ENCODE measurements around the gene FOXJ1. TPM values are rescaled to one million over a fixed set of nuclear protein-coding genes. Genes with fewer than 3 reads are reported as not detected.

FOXJ1 gene
- total RNA-seq, 1 donor from 2014 or later, result 2.1 TPM

DNA sequence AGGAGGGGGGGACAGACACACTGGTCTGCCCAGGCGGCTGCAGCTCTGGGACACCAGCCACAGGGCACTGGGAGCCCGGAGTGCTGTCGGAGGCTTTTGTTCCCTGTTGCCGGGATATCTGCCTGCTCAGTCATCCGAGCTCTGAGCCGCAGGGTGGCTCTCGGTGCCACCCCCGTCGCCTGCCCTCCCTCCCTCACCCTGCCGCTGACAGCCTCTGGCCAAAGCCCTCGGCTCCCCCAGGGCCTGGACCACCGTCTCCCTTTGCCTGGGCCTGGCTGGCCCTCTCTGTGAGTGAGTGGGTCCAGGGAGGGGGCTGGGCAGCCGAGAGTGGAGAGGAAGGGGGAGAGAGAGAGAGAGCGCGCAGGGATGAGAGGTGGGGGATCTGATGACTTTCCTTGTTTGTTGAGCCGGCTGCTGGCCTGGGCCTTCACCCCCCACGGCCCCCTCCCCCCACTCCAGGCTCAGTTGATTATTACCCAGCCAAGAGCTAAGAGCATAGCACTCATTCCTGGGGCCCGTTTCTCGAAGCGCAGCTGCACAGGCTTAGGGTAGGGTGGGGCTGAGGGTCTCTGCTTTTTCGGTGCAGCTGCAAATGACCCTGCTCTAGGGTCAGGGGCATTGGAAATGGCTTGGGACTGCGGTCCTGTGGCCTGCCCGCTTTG, 2.7 kb downstream of the FOXJ1 start:
- Mint-ChIP-seq H3K27me3 (ENCODE audit: unreplicated experiment) (peaks cover 26% of the 10 kb centered on the region), H3K36me3 (ENCODE audit: low read depth, unreplicated experiment) (peaks cover 10% of the 10 kb centered on the region), H3K4me3 (ENCODE audit: unreplicated experiment) (no peak overlapping the region), H3K27ac (ENCODE audit: unreplicated experiment) (no peak overlapping the region), H3K4me1 (ENCODE audit: unreplicated experiment) (peaks cover 44% of the 10 kb centered on the region), H3K9me3 (ENCODE audit: unreplicated experiment) (no peaks in the 10 kb centered on the region)
- TF ChIP-seq, protein P1, sequence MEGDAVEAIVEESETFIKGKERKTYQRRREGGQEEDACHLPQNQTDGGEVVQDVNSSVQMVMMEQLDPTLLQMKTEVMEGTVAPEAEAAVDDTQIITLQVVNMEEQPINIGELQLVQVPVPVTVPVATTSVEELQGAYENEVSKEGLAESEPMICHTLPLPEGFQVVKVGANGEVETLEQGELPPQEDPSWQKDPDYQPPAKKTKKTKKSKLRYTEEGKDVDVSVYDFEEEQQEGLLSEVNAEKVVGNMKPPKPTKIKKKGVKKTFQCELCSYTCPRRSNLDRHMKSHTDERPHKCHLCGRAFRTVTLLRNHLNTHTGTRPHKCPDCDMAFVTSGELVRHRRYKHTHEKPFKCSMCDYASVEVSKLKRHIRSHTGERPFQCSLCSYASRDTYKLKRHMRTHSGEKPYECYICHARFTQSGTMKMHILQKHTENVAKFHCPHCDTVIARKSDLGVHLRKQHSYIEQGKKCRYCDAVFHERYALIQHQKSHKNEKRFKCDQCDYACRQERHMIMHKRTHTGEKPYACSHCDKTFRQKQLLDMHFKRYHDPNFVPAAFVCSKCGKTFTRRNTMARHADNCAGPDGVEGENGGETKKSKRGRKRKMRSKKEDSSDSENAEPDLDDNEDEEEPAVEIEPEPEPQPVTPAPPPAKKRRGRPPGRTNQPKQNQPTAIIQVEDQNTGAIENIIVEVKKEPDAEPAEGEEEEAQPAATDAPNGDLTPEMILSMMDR (IDR thresholded peaks at IDR 0.05; ENCODE audit: unreplicated experiment), result no peak
- no peak for DNase-seq (ENCODE audit: low spot score)

DNA sequence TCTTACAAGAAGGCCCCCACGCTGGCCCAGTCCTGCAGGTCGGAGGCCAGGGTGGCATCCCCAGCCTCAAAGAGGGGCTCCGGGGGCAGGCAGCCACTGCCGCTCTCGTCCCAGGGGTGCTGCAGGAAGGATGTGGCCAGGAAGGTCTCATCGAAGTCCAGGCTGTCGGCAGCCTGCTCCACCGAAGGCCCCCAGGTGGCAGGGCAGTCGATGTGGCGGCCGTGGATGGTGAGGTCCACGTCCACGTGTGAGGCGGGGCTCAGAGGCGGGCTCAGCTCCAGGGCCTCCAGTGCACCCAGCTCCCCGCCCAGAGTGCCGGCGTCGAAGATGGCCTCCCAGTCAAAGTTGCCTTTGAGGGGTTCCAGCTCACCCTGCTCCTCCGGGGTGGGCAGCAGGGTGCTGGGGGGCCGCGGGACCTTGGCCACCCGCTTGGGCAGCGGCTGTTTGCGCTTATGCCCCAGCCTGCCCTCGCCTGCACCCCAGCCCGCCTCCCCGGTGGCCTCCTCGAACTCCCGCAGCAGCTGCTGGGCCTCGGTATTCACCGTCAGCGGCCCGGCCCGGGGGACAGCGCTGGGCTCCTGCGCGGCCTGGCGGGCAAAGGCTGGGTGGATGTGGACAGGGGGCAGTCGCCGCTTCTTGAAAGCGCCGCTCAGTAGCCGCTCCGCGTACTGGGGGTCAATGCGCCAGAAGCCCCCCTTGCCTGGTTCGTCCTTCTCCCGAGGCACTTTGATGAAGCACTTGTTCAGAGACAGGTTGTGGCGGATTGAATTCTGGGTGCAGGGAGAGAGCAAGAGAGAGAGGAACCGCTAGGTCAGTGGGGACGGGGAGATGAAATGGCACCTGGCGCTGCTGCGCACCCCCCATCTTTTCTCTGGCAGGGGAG, 3.5 kb downstream of the FOXJ1 start:
- H3K36me3 Mint-ChIP-seq (ENCODE audit: low read depth, unreplicated experiment), result peaks cover 7% of the 10 kb centered on the region
- TF ChIP-seq, protein P1 (IDR thresholded peaks at IDR 0.05; ENCODE audit: unreplicated experiment), result no peak
- H3K4me3 Mint-ChIP-seq (ENCODE audit: unreplicated experiment), result no peak overlapping the region
- peaks cover 24% of the 10 kb centered on the region for H3K27me3 Mint-ChIP-seq (ENCODE audit: unreplicated experiment)
- no peak for DNase-seq (ENCODE audit: low spot score)
- H3K4me1 Mint-ChIP-seq (ENCODE audit: unreplicated experiment), result peaks cover 38% of the 10 kb centered on the region
- no peaks in the 10 kb centered on the region for H3K9me3 Mint-ChIP-seq (ENCODE audit: unreplicated experiment)
- H3K27ac Mint-ChIP-seq (ENCODE audit: unreplicated experiment), result no peak overlapping the region

DNA sequence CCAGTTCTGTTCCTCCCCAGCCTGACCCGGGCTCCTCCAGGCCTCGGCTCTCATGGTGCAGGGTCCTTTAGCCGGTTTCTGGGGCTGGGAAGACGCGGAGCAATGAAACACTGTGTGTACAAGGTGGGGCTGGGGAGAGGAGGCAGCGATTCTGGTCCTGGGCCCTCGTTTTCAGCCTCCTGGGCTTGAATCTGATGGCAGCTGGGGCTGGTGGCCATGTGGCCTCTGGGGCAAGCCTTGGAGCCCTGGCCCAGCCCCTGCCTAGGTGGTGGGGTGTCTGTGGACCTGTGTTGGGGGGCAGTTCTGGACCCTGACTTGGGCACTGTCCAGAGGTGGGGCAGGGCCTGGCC, 4.1 kb downstream of the FOXJ1 start:
- H3K9me3 Mint-ChIP-seq (ENCODE audit: unreplicated experiment), result no peaks in the 10 kb centered on the region
- H3K4me1 Mint-ChIP-seq (ENCODE audit: unreplicated experiment), result peaks cover 32% of the 10 kb centered on the region
- H3K4me3 Mint-ChIP-seq (ENCODE audit: unreplicated experiment), result no peak overlapping the region
- DNase-seq (ENCODE audit: low spot score), result no peak
- TF ChIP-seq, protein P1 (IDR thresholded peaks at IDR 0.05; ENCODE audit: unreplicated experiment), result no peak
- peaks cover 4% of the 10 kb centered on the region for H3K36me3 Mint-ChIP-seq (ENCODE audit: low read depth, unreplicated experiment)
- H3K27me3 Mint-ChIP-seq (ENCODE audit: unreplicated experiment), result peaks cover 21% of the 10 kb centered on the region
- H3K27ac Mint-ChIP-seq (ENCODE audit: unreplicated experiment), result no peak overlapping the region

DNA sequence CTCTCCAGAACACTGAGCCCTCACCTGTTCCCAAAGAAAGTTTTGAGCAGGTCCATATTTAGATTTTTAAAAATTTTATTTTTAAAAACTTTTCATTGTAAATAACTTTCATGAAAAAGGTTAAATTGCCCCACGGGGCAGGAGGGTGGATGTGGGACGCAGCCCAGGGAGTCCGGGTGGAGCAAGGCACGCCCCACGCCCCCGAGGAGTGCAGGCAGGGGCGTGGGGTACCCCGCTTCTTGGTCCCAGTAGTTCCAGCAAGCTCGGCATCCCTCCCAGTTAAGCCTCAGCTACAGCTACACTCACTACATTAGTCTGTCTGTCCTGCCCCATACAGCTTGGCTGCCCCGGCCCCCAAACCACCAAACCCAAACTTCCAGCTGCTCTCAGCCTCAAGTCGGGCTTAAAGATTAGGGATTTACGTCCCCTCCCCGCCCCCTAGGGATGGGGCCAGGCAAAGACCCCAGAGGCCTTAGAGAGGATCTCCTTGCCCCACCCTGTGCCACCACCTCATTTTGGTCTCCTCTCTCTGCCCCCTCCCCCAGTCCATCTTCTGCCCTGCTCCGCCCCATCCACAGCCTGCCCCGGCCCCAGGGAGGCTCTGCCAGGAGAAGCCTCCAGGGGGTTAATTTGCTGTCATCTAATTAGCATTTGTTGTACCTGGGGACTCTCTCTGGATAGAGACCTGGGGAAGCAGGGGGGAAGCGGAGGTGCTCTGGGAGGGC, 4.6 kb downstream of the FOXJ1 start:
- peaks cover 4% of the 10 kb centered on the region for H3K36me3 Mint-ChIP-seq (ENCODE audit: low read depth, unreplicated experiment)
- H3K9me3 Mint-ChIP-seq (ENCODE audit: unreplicated experiment), result no peaks in the 10 kb centered on the region
- H3K4me3 Mint-ChIP-seq (ENCODE audit: unreplicated experiment), result no peak overlapping the region
- no peak for DNase-seq (ENCODE audit: low spot score)
- peaks cover 31% of the 10 kb centered on the region for H3K4me1 Mint-ChIP-seq (ENCODE audit: unreplicated experiment)
- TF ChIP-seq, protein P1 (IDR thresholded peaks at IDR 0.05; ENCODE audit: unreplicated experiment), result no peak
- H3K27me3 Mint-ChIP-seq (ENCODE audit: unreplicated experiment), result peaks cover 17% of the 10 kb centered on the region
- no peak overlapping the region for H3K27ac Mint-ChIP-seq (ENCODE audit: unreplicated experiment)
